Fibroblast of pulmonary artery (primary cell): Measurements from ENCODE around the gene GUSB.
"Not testable (repeated sequence)": the region's sequence is repeated elsewhere in the genome, so short reads cannot be mapped to it uniquely, and the experiment has no call there.

Source experiments
- DNase-seq: peaks from one replicate; pipeline ENCODE4 v3.0.0-alpha.2; 2010; ENCODE audit warnings: low read depth
- H3K4me3 ChIP-seq: replicated peaks from 2 replicates; pipeline ENCODE4 v1.5.1; 2011; ENCODE audit warnings: low read depth, mild to moderate bottlenecking, control low read depth, low read length, moderate library complexity
- TF ChIP-seq, protein P1 (sequence below): IDR thresholded peaks from 2 replicates; pipeline ENCODE4 v1.5.1; 2011; ENCODE audit warnings: mild to moderate bottlenecking, control low read depth, low read length, inconsistent platforms; ENCODE audit errors: missing control alignments

GUSB gene

GRCh38 chr7:65992526-65992925 lies 10.5 kb upstream of the GUSB start:
- no peak overlapping the region for H3K4me3 ChIP-seq
- TF ChIP-seq, protein P1, sequence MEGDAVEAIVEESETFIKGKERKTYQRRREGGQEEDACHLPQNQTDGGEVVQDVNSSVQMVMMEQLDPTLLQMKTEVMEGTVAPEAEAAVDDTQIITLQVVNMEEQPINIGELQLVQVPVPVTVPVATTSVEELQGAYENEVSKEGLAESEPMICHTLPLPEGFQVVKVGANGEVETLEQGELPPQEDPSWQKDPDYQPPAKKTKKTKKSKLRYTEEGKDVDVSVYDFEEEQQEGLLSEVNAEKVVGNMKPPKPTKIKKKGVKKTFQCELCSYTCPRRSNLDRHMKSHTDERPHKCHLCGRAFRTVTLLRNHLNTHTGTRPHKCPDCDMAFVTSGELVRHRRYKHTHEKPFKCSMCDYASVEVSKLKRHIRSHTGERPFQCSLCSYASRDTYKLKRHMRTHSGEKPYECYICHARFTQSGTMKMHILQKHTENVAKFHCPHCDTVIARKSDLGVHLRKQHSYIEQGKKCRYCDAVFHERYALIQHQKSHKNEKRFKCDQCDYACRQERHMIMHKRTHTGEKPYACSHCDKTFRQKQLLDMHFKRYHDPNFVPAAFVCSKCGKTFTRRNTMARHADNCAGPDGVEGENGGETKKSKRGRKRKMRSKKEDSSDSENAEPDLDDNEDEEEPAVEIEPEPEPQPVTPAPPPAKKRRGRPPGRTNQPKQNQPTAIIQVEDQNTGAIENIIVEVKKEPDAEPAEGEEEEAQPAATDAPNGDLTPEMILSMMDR, result no peak
- DNase-seq, result no peak

- not testable (repeated sequence) for DNase-seq
Measured at GRCh38 chr7:65991829-65992228, 9.8 kb upstream of the GUSB start.

DNA sequence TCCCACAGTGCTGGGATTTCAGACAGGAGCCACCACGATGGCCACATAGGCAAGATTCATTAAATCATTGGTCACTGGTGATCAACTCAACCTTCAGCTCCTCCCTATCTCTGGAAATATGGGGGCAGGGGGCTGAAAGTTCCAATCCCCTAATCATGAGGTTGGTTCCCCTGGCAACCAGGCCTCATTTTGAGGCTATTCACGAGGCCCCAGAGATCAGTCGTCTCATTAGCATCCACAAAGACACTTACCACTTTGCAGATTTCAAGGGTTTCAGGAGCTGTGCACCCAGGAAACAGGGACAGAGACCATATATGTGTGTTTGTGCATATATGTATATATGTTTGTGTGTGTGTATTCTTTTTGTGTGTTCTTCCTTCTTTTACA lies 7.7 kb upstream of the GUSB start:
- DNase-seq, result no peak
- TF ChIP-seq, protein P1, result no peak
- no peak overlapping the region for H3K4me3 ChIP-seq

More at GRCh38 chr7:65991829-65992228, 9.8 kb upstream of the GUSB start:
- not testable (repeated sequence) for H3K4me3 ChIP-seq

DNA sequence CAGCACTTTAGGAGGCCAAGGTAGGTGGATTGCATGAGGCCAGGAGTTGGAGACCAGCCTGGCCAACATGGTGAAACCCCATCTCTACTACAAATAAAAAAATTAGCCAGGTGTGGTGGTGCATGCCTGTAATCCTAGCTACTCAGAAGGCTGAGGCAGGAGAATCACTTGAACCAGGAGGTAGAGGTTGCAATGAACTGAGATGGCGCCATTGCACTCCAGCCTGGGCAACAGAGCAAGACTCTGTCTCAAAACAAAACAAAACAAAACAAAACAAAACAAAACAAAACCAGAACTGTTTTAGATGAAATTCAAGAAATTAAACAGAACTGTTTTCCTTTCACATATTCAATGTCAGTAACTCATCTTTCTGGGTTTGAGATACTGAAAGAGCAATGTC lies 6.5 kb upstream of the GUSB start:
- DNase-seq, H3K4me3 ChIP-seq: not testable (repeated sequence)

- TF ChIP-seq, protein P1, result no peak
- DNase-seq, result no peak
- no peak overlapping the region for H3K4me3 ChIP-seq
Measured at GRCh38 chr7:65988084-65988483, 6.1 kb upstream of the GUSB start.

GRCh38 chr7:65983965-65984658 lies 2.1 kb upstream of the GUSB start:
- H3K4me3 ChIP-seq, result no peak overlapping the region
- DNase-seq, result no peak
- TF ChIP-seq, protein P1, result no peak

GRCh38 chr7:65980478-65981250 lies 1.3 kb downstream of the GUSB start:
- DNase-seq, result no peak
- TF ChIP-seq, protein P1, result no peak
- peak overlapping the region; percentile 74 for H3K4me3 ChIP-seq
